OCI-LY7 (cell line): ENCODE results near the gene ROBO3. TPM values are rescaled to one million over a fixed set of nuclear protein-coding genes. Genes with fewer than 3 reads are reported as not detected.

ENCODE experiments used
- BruUV-seq: library from RNA; stranded (reverse); fragments of 400-500 nt; replicated peaks from 2 replicates; lab custom pipeline; 2021; lab: Mats Ljungman, UMichigan
- CTCF ChIA-PET: fragments of 300-600 bp; sonication (Branson Sonifier 250); formaldehyde crosslinking; loops from one replicate; lab custom pipeline; 2022; ENCODE audit warnings: antibody characterized with exemption; ENCODE audit not compliant: unreplicated experiment; lab: Charles Lee
- POLR2A ChIA-PET: fragments of 300-600 bp; sonication (Branson Sonifier 250); formaldehyde crosslinking; loops from one replicate; lab custom pipeline; 2022; ENCODE audit warnings: antibody characterized with exemption; lab: Charles Lee
- DNase-seq: peaks from one replicate; pipeline ENCODE4 v3.0.0-alpha.2; 2015; ENCODE audit warnings: low spot score
- H2AFZ ChIP-seq: fragments of 200-600 bp; sonication (generic), shearing (Covaris generic); 2 replicates; pipeline ENCODE4 v1.6.1; 2014; ENCODE audit warnings: mild to moderate bottlenecking, antibody characterized with exemption, low read length, moderate library complexity
- H3K27ac ChIP-seq: fragments of 200-600 bp; sonication (generic); 2 replicates; pipeline ENCODE4 v1.5.1; 2014; ENCODE audit warnings: mixed run types, low read depth, mild to moderate bottlenecking, moderate library complexity, low read length, inconsistent platforms; ENCODE audit not compliant: poor library complexity, severe bottlenecking
- H3K36me3 ChIP-seq: fragments of 200-600 bp; sonication (generic); 2 replicates; pipeline ENCODE4 v1.6.1; 2014; ENCODE audit warnings: mild to moderate bottlenecking, antibody characterized with exemption, low read length, moderate library complexity, mixed read lengths; ENCODE audit not compliant: insufficient read depth
- H3K4me1 ChIP-seq: fragments of 200-600 bp; sonication (generic); 2 replicates; pipeline ENCODE4 v1.5.1; 2014; ENCODE audit warnings: mild to moderate bottlenecking, low read length; ENCODE audit not compliant: insufficient read depth, poor library complexity, severe bottlenecking
- H3K4me2 ChIP-seq: fragments of 200-600 bp; sonication (generic); 2 replicates; pipeline ENCODE4 v1.6.1; 2014; ENCODE audit warnings: mild to moderate bottlenecking, low read length
- H3K4me3 ChIP-seq: fragments of 200-600 bp; sonication (generic); 2 replicates; pipeline ENCODE4 v1.5.1; 2014; ENCODE audit warnings: mild to moderate bottlenecking, low read depth, low read length; ENCODE audit not compliant: poor library complexity, severe bottlenecking
- H3K79me2 ChIP-seq: fragments of 200-600 bp; sonication (generic); 2 replicates; pipeline ENCODE4 v1.6.1; 2016; ENCODE audit warnings: low read depth, mild to moderate bottlenecking, low read length, moderate library complexity, mixed read lengths; ENCODE audit not compliant: insufficient read depth
- H3K9me2 ChIP-seq: fragments of 200-600 bp; sonication (generic); 2 replicates; pipeline ENCODE4 v1.6.1; 2016; ENCODE audit warnings: mild to moderate bottlenecking, low read length, mixed read lengths; ENCODE audit not compliant: insufficient read depth
- H3K9me3 ChIP-seq: fragments of 200-600 bp; sonication (generic); 2 replicates; pipeline ENCODE4 v1.6.1; 2014; ENCODE audit warnings: mild to moderate bottlenecking, mixed run types, low read length, mixed read lengths
- H4K20me1 ChIP-seq: fragments of 200-600 bp; sonication (generic); 2 replicates; pipeline ENCODE4 v1.6.1; 2014; ENCODE audit warnings: mild to moderate bottlenecking, antibody characterized with exemption, low read length, moderate library complexity, mixed read lengths; ENCODE audit not compliant: insufficient read depth
- CTCF ChIP-seq: fragments of 200-600 bp; sonication (generic); conservative IDR thresholded peaks from 2 replicates; pipeline ENCODE4 v1.5.1; 2014; ENCODE audit warnings: mild to moderate bottlenecking, antibody characterized with exemption, low read length, moderate library complexity, mixed read lengths
- EZH2phosphoT487 ChIP-seq: fragments of 200-600 bp; sonication (generic); IDR thresholded peaks from 2 replicates; pipeline ENCODE4 v1.6.1; 2018; ENCODE audit warnings: low read depth, borderline replicate concordance, mild to moderate bottlenecking, mixed run types, antibody characterized with exemption, low read length, moderate library complexity, mixed read lengths
- intact Hi-C: fragments of 100-400 bp; cut with micrococcal nuclease; formaldehyde crosslinking; loops from one replicate; pipeline ENCODE4 v1.10.0; 2022; ENCODE audit not compliant: unreplicated experiment
- total RNA-seq, 2 experiments: library from RNA; depleted of rRNA in 1 of 2; stranded (reverse); fragments of >200 nt in 1 of 2; shearing (Covaris generic) in 1 of 2; gene quantifications; 2 replicates each; pipeline ENCODE4 v1.2.3, GENCODE V29; 2014 to 2022

ROBO3 gene
- total RNA-seq, 2 experiments from 2014 or later: 0.19 TPM; not detected in 1

- no peak overlapping the region for H3K27ac ChIP-seq
- ChIA-PET CTCF (no interaction called here), POLR2A (interaction anchor here (0.6 to 1.4 kb wide), 3 partner anchors 9 to 875 kb away, joined by 3 to 5 read pairs (median 4); no protein-coding TSS in a partner anchor)
- intact Hi-C loops: no loop called here
- H3K79me2 ChIP-seq: no peaks in the 10 kb centered on the region
- H3K4me2 ChIP-seq: no peak overlapping the region
- H4K20me1 ChIP-seq: no peaks in the 10 kb centered on the region
- no peaks in the 10 kb centered on the region for H3K9me2 ChIP-seq
- H3K4me1 ChIP-seq: no peaks in the 10 kb centered on the region
- H3K9me3 ChIP-seq: no peaks in the 10 kb centered on the region
- no peaks in the 10 kb centered on the region for H3K36me3 ChIP-seq
- H2AFZ ChIP-seq: no peak overlapping the region
- no peak for TF ChIP-seq CTCF
- TF ChIP-seq EZH2phosphoT487: no peak
- no peak for DNase-seq
- BruUV-seq: no TSS peak
- H3K4me3 ChIP-seq: no peak overlapping the region
Measured at GRCh38 chr11:124890683-124891372, 25.6 kb downstream of the ROBO3 start.

- no TSS peak for BruUV-seq
Measured at GRCh38 chr11:124891373-124891861, 26.2 kb downstream of the ROBO3 start.

More at GRCh38 chr11:124891373-124891861, 26.2 kb downstream of the ROBO3 start:
- Histone ChIP-seq H3K4me2 (no peak overlapping the region), H3K4me3 (no peak overlapping the region), H3K9me3 (no peaks in the 10 kb centered on the region), H3K27ac (no peak overlapping the region), H3K79me2 (no peaks in the 10 kb centered on the region), H3K9me2 (no peaks in the 10 kb centered on the region), H3K4me1 (no peaks in the 10 kb centered on the region), H4K20me1 (no peaks in the 10 kb centered on the region), H2AFZ (no peak overlapping the region), H3K36me3 (no peaks in the 10 kb centered on the region)
- DNase-seq: no peak
- POLR2A ChIA-PET: interaction anchor here (0.6 to 1.4 kb wide), 2 partner anchors 21 to 875 kb away, joined by 3 to 4 read pairs; no protein-coding TSS in a partner anchor
- CTCF ChIA-PET: no interaction called here
- intact Hi-C loops: no loop called here
- no peak for TF ChIP-seq EZH2phosphoT487
- no peak for TF ChIP-seq CTCF
